ENCODE measurements around the gene MPZL1.

DNA sequence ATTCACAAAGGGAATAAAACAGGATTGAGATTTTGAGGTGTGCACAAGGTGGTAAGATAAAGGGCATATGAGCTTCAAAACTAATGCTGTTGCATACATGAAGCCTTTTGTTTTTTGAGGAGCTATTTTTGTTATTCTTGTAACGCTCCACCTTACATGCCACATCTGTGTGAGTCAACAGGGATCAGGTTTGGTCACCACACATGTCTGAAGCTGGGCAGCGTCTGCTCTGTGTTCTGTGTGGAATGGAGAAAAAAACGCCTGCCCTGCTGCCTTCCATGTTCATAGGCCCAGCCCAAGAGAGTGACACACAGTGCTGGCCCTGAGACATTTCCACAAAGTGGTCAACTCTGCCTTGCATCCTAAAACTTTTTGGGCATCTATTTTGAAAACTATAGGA is 67.7 kb downstream of the MPZL1 start:
- TF ChIP-seq, protein P1, sequence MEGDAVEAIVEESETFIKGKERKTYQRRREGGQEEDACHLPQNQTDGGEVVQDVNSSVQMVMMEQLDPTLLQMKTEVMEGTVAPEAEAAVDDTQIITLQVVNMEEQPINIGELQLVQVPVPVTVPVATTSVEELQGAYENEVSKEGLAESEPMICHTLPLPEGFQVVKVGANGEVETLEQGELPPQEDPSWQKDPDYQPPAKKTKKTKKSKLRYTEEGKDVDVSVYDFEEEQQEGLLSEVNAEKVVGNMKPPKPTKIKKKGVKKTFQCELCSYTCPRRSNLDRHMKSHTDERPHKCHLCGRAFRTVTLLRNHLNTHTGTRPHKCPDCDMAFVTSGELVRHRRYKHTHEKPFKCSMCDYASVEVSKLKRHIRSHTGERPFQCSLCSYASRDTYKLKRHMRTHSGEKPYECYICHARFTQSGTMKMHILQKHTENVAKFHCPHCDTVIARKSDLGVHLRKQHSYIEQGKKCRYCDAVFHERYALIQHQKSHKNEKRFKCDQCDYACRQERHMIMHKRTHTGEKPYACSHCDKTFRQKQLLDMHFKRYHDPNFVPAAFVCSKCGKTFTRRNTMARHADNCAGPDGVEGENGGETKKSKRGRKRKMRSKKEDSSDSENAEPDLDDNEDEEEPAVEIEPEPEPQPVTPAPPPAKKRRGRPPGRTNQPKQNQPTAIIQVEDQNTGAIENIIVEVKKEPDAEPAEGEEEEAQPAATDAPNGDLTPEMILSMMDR (IDR thresholded peaks at IDR 0.05): no peak
- TF ChIP-seq POLR2AphosphoS5 (IDR thresholded peaks at IDR 0.05): no peak
- no peak for TF ChIP-seq POLR2A (IDR thresholded peaks at IDR 0.05)
